ENCODE data around the gene DNTT. TPM values are rescaled to one million over a fixed set of nuclear protein-coding genes. Genes with fewer than 3 reads are reported as not detected.

Gene DNTT
- polyA plus RNA-seq, 1 experiment, result not detected

- H3K27me3 ChIP-seq (ENCODE audit: control insufficient read depth, insufficient read depth, low read length), result peaks cover 1% of the 10 kb centered on the region; the same call in 1 of the 2 replicates
- DNase-seq (ENCODE audit: low read depth), result no peak
- H3K36me3 ChIP-seq (ENCODE audit: control insufficient read depth, insufficient read depth, low read length), result no peaks in the 10 kb centered on the region
- ChIA-PET CTCF (interaction anchor here (0.6 to 1.6 kb wide), 2 partner anchors 29 to 351 kb away, joined by 3 to 5 read pairs; no protein-coding TSS in a partner anchor), POLR2A (no interaction called here)
- TF ChIP-seq CTCF (IDR thresholded peaks at IDR 0.05; ENCODE audit: insufficient read depth, low read depth, low read length), result no peak
- H3K4me3 ChIP-seq (ENCODE audit: low read depth, low read length), result no peak overlapping the region
Observed at GRCh38 chr10:96368971-96369370, 64.7 kb downstream of the DNTT start.

- peaks cover 1% of the 10 kb centered on the region; the same call in 1 of the 2 replicates for H3K27me3 ChIP-seq (ENCODE audit: control insufficient read depth, insufficient read depth, low read length)
- no peak overlapping the region for H3K4me3 ChIP-seq (ENCODE audit: low read depth, low read length)
- no peaks in the 10 kb centered on the region for H3K36me3 ChIP-seq (ENCODE audit: control insufficient read depth, insufficient read depth, low read length)
- no peak for DNase-seq (ENCODE audit: low read depth)
- POLR2A ChIA-PET, result no interaction called here
- CTCF ChIA-PET, result interaction anchor here (0.7 to 2.9 kb wide), 20 partner anchors 9 to 838 kb away, joined by 3 to 13 read pairs (median 4); partner anchors contain the start of gene TLL2
- no peak for TF ChIP-seq CTCF (IDR thresholded peaks at IDR 0.05; ENCODE audit: insufficient read depth, low read depth, low read length)
Observed at GRCh38 chr10:96369890-96370583, 65.8 kb downstream of the DNTT start.

GRCh38 chr10:96370584-96371157, 66.4 kb downstream of the DNTT start:
- TF ChIP-seq CTCF (IDR thresholded peaks at IDR 0.05; ENCODE audit: insufficient read depth, low read depth, low read length), result peak; percentile 84
- no peak overlapping the region for H3K4me3 ChIP-seq (ENCODE audit: low read depth, low read length)
- CTCF ChIA-PET, result interaction anchor here (0.7 to 2.9 kb wide), 21 partner anchors 8 to 838 kb away, joined by 3 to 13 read pairs (median 4); partner anchors contain the start of gene TLL2
- POLR2A ChIA-PET, result no interaction called here
- H3K36me3 ChIP-seq (ENCODE audit: control insufficient read depth, insufficient read depth, low read length), result no peaks in the 10 kb centered on the region
- peaks cover 1% of the 10 kb centered on the region; the same call in 1 of the 2 replicates for H3K27me3 ChIP-seq (ENCODE audit: control insufficient read depth, insufficient read depth, low read length)
- no peak for DNase-seq (ENCODE audit: low read depth)

GRCh38 chr10:96371356-96371755, 67.1 kb downstream of the DNTT start:
- no peak for TF ChIP-seq CTCF (IDR thresholded peaks at IDR 0.05; ENCODE audit: insufficient read depth, low read depth, low read length)
- no peaks in the 10 kb centered on the region for H3K36me3 ChIP-seq (ENCODE audit: control insufficient read depth, insufficient read depth, low read length)
- no peak overlapping the region for H3K4me3 ChIP-seq (ENCODE audit: low read depth, low read length)
- peaks cover 1% of the 10 kb centered on the region; the same call in 1 of the 2 replicates for H3K27me3 ChIP-seq (ENCODE audit: control insufficient read depth, insufficient read depth, low read length)
- DNase-seq (ENCODE audit: low read depth), result no peak
- POLR2A ChIA-PET, result no interaction called here
- CTCF ChIA-PET, result interaction anchor here (0.6 to 2.9 kb wide), 14 partner anchors 19 to 837 kb away, joined by 3 to 12 read pairs (median 4); partner anchors contain the start of gene TLL2

- POLR2A ChIA-PET, result no interaction called here
- no peak for DNase-seq (ENCODE audit: low read depth)
- no peaks in the 10 kb centered on the region; the same call in 1 of the 2 replicates for H3K27me3 ChIP-seq (ENCODE audit: control insufficient read depth, insufficient read depth, low read length)
- CTCF ChIA-PET, result interaction anchor here (0.7 to 4.0 kb wide), 13 partner anchors 8 to 267 kb away, joined by 3 to 38 read pairs (median 6); partner anchors contain the start of gene TLL2
- H3K36me3 ChIP-seq (ENCODE audit: control insufficient read depth, insufficient read depth, low read length), result no peaks in the 10 kb centered on the region
- no peak for TF ChIP-seq CTCF (IDR thresholded peaks at IDR 0.05; ENCODE audit: insufficient read depth, low read depth, low read length)
- H3K4me3 ChIP-seq (ENCODE audit: low read depth, low read length), result no peak overlapping the region
Observed at GRCh38 chr10:96374004-96374403, 69.8 kb downstream of the DNTT start.

All from BJ (cell line).